ENCODE measurements around the gene ABCC4.
A peak's percentile ranks its signal among the peaks of the same experiment; 100 is the strongest.

The ABCC4 gene

GRCh38 chr13:95301183-95301967 lies at the start of gene ABCC4:
Gene ABCC4 (minus strand): TSS chr13:95301451. CDS start chr13:95301314, 137 bp downstream.
- DNase-seq (ENCODE audit: low read depth in 2 of 2): peak; percentile 29 to 44

- DNase-seq (ENCODE audit: low read depth in 2 of 2): no peak
These were observed 48.0 kb upstream of the ABCC4 start for GRCh38 chr13:95349267-95349666.

GRCh38 chr13:95343944-95344343 lies 42.7 kb upstream of the ABCC4 start:
- no peak for DNase-seq (ENCODE audit: low read depth in 2 of 2)

GRCh38 chr13:95341441-95341840 lies 40.2 kb upstream of the ABCC4 start:
- no peak for DNase-seq (ENCODE audit: low read depth in 2 of 2)

- DNase-seq (ENCODE audit: low read depth in 2 of 2): no peak
These were observed 37.7 kb upstream of the ABCC4 start for GRCh38 chr13:95338905-95339304.

- no peak for DNase-seq (ENCODE audit: low read depth in 2 of 2)
These were observed 36.3 kb upstream of the ABCC4 start for GRCh38 chr13:95337597-95337996.

- DNase-seq (ENCODE audit: low read depth in 2 of 2): no peak
These were observed 34.4 kb upstream of the ABCC4 start for GRCh38 chr13:95335667-95336066.

GRCh38 chr13:95328386-95328785 lies 27.1 kb upstream of the ABCC4 start:
- no peak for DNase-seq (ENCODE audit: low read depth in 2 of 2)

GRCh38 chr13:95327190-95327589 lies 25.9 kb upstream of the ABCC4 start:
- DNase-seq (ENCODE audit: low read depth in 2 of 2): no peak

- no peak for DNase-seq (ENCODE audit: low read depth in 2 of 2)
These were observed 25.4 kb upstream of the ABCC4 start for GRCh38 chr13:95326695-95327094.

- DNase-seq (ENCODE audit: low read depth in 2 of 2): no peak
These were observed 24.2 kb upstream of the ABCC4 start for GRCh38 chr13:95325485-95325884.

- no peak for DNase-seq (ENCODE audit: low read depth in 2 of 2)
These were observed 22.8 kb upstream of the ABCC4 start for GRCh38 chr13:95323930-95324662.

- no peak for DNase-seq (ENCODE audit: low read depth in 2 of 2)
These were observed 18.5 kb upstream of the ABCC4 start for GRCh38 chr13:95319551-95320274.

- no peak for DNase-seq (ENCODE audit: low read depth in 2 of 2)
These were observed 16.1 kb upstream of the ABCC4 start for GRCh38 chr13:95317039-95317989.

- no peak for DNase-seq (ENCODE audit: low read depth in 2 of 2)
These were observed 14.5 kb upstream of the ABCC4 start for GRCh38 chr13:95315752-95316151.

- no peak for DNase-seq (ENCODE audit: low read depth in 2 of 2)
These were observed 6.3 kb upstream of the ABCC4 start for GRCh38 chr13:95307507-95307906.

- no peak for DNase-seq (ENCODE audit: low read depth in 2 of 2)
These were observed 3.2 kb upstream of the ABCC4 start for GRCh38 chr13:95304453-95304852.

GRCh38 chr13:95301968-95302393 lies 730 bp upstream of the ABCC4 start:
- no peak for DNase-seq (ENCODE audit: low read depth in 2 of 2)

- DNase-seq (ENCODE audit: low read depth in 2 of 2): peak; percentile 29 to 38
These were observed 547 bp downstream of the ABCC4 start for GRCh38 chr13:95300625-95301182.

- DNase-seq (ENCODE audit: low read depth in 2 of 2): no peak
These were observed 2.2 kb downstream of the ABCC4 start for GRCh38 chr13:95298971-95299621.

Measured in stimulated activated CD8-positive, alpha-beta memory T cell treated with anti-CD3 and anti-CD28 coated beads, Interleukin-15, amount 100 ng/mL, for 4 hours (primary cell).